GM19468 (cell line): ENCODE results near the gene IL1R2.

Experiments
- ATAC-seq: cut with Tn5 transposase; IDR thresholded peaks from one replicate; pipeline ENCODE4 v1.9.1; 2021; ENCODE audit warnings: mild to moderate bottlenecking, moderate library complexity, moderate number of reproducible peaks; ENCODE audit not compliant: unreplicated experiment; ENCODE audit errors: extremely low read depth

The IL1R2 gene

GRCh38 chr2:101972621-101973434 is 18.9 kb upstream of the IL1R2 start:
- no peak for ATAC-seq

DNA sequence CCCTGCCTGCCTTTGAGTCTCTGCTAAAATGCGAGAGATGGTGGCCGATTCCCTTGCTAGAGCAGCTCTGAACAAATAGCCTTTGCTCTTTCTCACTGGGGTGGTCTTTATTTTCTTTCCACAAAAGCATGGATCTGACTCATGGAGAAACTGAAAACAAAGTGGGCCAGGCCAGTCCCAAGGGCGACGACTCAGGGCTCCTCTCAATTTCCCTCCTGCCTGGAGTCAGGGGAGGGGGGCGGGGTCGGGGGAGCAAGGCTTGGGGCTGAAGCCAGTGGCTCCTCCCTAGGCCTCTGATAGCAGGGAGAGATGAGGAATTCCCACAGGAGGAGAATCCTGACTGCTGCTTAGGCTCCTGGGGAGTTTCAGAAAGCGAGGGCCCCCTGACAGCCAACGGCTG is 17.1 kb upstream of the IL1R2 start:
- ATAC-seq: no peak

GRCh38 chr2:101975171-101975870 is 16.4 kb upstream of the IL1R2 start:
- ATAC-seq: no peak

GRCh38 chr2:101976891-101977290 is 14.9 kb upstream of the IL1R2 start:
- no peak for ATAC-seq

DNA sequence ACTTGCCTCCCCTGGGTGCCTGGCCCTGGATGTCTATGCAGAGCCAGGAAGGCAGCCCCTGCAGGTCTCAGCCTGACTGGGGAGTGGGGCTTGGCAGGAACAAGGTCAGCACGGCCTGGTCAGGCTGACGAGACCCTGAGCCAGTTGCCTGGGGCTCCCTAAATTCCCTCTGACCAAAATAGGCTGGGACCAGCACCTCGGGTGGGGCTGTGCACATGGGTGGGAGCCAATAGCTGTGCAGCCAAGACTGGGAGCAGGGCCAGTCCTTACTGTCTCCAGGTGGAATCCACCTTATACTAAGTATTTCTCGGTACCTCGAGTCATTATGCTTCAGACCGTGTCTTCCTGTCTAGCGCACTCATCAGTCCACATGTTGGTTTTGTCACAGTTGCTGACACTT is 11.4 kb upstream of the IL1R2 start:
- ATAC-seq: no peak

- ATAC-seq: no peak
Observed at GRCh38 chr2:101981066-101981465, 10.7 kb upstream of the IL1R2 start.

- ATAC-seq: no peak
Observed at GRCh38 chr2:101981504-101981903, 10.3 kb upstream of the IL1R2 start.

DNA sequence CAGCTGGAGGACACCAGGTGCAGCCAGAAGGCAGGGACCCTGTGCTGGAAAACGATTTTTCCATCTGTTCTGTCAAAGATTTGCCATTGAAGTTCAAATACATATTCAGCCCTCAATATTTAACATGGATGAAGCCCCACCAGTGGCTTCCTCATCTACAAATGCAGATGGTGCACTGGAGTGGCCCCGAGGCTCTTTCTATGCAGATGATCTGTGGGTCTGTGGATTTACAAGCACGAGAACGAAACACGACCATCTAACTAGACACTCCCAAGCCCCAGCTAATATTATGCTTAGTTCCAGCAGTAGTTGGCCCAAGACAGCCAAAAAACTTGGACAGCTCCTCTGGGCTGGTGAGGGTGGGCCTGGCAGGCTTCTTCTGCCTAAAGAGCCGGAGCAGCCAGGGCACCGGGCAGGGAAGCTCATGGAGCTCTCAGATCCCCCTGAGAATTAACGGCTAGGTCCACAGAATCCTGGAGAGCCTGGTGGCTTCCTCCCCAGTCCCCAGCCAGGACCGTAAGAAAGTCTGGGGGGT is 9.2 kb upstream of the IL1R2 start:
- ATAC-seq: no peak

DNA sequence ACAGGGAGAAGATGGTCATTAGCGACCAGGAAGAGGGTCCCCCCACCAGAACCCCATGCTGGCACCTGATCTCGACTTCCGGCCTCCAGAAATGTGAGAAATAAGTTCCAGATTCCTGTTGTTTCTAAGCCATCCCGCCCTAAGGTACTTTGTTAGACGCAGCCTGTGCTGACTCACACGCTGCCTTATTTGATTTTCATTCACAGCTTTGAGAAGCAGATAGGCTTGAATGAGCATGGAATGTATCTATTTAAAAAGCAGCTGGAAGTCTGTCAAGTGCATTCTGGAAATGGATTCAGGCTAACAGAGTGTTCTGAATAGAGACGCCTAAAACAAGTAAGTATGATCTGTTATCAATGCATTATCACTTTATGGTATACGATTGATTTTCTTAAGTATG is 8.3 kb upstream of the IL1R2 start:
- ATAC-seq: no peak

DNA sequence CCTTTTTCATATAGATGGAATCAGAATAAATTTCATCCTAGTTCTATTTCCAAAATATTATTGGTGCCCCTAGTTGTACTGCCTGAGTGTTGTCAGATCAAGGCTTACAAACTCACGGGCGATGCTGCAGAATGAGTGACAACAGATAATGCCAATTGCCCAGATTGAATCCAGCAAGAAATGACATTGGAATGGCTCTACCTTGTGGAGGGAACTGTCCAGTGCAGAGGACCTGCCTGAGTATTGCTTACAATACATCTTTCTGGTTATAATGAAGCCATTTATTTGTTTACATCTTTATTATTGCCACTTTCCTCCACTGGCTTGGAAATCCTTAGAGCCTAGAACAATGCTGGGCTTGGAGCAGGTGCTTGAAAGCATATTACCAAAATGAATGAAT is 7.8 kb upstream of the IL1R2 start:
- ATAC-seq: no peak

DNA sequence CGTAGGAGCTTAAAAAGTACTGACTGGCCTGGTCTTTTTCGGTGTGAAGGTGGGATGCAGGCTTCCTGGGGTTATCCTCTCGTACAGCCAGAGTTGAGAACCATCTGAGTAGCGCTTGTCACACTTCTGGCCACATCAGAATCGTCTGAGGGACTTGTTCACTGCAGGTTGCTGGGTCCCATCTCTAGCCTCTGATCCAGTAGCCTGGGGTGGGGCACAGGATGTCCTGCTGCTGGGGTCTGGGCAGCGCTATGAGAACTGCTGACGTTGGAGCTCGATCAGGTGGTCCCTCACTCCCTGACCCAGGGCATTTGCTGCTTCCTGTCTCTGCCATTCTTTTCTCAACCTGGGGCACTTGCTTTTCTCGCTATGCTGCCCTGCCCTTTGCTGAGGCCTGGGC is 7.1 kb upstream of the IL1R2 start:
- no peak for ATAC-seq

DNA sequence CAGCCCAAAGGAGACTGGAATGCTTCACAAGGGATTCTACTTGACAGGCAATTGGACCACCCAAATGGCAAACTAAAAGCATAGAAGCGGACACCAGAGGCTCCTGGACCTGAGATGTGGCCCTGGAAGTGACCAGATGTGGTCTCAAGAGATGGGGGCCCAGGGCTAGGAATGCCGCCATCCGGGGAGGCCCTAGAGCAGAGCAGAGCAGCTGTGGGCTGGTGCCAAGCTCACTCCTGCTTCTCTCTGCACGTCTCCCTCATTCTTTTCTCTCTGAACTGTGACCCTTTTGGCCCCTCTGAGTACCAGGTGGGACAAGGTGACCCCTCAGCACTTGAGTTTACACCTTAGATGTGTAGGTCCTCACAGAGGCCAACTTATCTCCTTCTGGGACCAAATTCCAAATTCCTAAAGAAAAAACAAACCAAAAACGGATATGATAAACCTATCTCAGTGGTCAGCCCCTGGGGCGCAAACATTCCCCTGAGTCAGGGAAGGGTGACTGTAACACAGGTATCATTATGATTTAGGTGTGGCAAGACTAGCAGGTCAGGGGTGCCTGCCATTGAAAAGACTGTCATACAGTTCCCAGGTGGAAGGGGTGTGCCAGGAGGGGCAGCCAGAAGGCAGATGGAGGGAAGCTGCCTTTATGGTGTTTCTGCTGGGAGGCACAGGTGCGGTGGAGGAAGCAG is 6.5 kb upstream of the IL1R2 start:
- no peak for ATAC-seq

DNA sequence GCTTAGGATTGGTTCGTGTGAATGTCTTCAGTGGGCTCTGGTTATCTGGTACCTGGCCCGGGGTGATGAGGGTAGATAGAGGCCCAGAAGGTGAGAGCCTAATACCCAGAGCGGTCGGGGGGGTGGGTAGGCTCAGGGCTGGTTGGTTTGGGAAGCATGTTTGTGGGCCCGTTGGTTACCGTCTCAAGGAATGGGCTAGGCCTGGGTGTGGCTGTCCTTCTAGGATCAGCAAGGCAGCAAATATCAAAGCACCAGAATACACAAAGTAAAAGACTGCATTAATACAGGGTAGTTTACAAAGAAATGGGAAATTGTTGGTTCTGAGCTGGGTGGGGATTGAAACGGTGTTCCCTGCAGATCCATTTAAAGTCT is 6.0 kb upstream of the IL1R2 start:
- ATAC-seq: no peak

DNA sequence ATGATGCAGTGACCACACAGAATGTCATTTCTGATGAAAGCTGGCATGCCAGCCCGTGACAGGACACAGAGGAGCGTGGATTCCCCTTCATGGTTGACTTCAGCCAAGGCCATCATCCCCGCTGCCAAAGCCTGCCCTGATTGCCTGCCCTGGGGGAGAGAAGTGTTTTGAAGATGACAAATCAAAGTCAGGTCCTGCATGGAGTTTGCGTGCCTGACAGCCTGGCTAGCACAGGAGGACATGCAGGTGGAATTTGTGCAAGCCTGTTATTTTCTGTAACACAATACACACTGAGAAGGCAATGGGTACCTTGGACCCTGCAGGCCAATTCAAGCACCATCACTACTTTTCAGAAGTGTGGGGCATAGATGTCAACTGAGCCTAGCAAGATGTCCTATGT is 5.4 kb upstream of the IL1R2 start:
- ATAC-seq: no peak

DNA sequence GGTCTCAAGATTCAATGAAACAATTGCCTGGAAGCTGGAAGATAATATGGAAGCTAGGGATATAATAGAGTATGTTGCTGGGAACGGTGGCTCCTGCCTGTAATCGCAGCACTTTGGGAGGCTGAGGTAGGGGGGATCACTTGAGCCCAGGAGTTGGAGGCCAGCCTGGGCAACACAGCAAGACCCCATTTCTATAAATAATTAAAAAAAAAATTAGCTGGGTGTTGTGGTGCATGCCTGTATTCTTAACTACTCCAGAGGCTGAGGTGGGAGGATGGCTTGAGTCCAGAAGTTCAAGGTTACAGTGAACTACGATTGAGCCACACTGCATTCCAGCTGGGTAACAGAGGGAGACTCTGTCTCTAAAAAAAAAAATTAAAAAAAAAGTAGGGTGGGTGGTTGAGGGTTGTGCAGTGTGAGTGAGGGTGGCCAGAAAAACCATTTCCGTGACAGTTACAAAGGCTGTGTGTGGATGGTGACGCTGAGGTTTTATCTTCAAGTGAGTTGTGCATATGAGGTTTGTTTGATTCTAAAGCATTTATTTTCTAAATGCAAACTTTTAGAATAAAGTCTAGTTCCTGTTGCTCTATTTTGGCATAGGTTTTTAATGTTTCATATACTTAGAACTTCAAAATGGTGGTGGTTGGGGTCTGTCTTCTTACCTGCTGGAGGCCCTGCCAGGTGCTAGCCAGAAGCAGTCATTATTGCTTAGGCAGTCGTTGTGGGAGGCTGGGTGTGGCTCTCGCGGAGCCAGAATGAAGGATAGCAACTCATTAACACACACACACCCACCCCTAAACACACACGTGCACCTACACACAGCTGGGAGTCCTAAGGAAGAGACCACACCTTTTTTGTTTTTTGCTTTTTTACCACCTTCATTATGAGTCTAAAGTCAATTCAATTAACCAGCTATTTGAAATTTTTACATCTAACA is 4.7 kb upstream of the IL1R2 start:
- ATAC-seq: no peak

DNA sequence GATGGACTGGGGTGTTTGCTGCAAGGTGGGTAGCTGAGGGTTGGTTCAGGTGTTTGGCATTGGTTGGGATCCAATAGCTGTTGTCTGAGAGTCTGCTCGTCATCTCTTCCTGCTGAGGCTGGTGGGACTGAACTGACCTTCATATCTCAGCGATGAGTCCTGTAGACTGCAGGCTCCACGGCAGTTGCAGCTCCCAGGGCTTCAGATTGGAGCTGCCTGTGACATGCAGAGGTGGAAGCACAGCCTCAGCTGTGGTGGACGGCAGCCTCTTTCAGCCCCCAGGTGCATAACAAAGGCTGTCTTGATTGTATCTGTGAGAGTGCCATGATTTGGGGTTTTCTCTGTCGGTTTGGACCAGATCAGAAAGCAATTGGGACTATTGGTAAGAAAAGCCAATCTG is 3.9 kb upstream of the IL1R2 start:
- no peak for ATAC-seq

- ATAC-seq: no peak
Observed at GRCh38 chr2:101988541-101988940, 3.2 kb upstream of the IL1R2 start.

DNA sequence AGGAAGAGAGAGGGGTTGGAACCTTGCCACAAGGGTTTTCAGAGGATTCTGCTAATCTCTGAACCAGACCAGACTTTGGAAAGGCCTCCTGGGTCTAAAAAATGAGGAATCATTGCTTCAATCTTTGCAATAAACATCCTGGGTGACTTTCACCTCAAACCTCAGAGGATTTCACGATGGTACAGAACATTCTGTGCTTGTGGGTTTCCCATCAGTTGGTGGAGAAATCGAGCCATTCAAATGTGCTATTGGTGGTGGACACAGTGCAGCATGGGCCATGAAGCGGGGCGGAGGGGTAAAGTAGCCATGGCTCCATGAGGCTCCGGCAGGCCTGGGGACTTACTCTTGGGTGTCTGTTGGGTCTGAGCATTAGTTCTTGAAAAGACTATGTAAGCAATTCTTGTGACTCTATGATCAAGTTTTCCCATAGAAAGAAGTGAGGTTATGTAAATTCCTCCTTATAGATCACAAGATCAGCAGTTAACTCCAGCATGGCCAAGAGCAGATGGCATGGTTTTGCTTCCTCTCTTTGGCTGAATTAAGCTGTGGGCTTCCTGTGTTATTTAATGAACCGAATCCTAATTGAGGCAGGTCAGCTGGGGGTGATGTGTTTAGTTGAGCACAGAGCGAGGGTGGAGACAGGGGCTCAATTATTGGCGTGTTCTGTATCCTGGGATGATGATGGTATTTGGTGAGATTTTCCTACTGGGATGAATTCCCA is 1.9 kb upstream of the IL1R2 start:
- no peak for ATAC-seq

GRCh38 chr2:101993772-101994171 is 2.0 kb downstream of the IL1R2 start:
- no peak for ATAC-seq
